ENCODE data around the gene COQ8B. TPM values are rescaled to one million over a fixed set of nuclear protein-coding genes. Genes with fewer than 3 reads are reported as not detected.
"Not testable (repeated sequence)": the region's sequence is repeated elsewhere in the genome, so short reads cannot be mapped to it uniquely, and the experiment has no call there.

COQ8B gene
- total RNA-seq (10 to 100 TPM; 45.4 to 78.8 TPM), polyA plus RNA-seq (10 to 100 TPM; 34.7 to 59.1 TPM)
- long read RNA-seq, donor 1, partial matches to known transcripts: 6 of 8 reads
- long read RNA-seq, donor 1, other reads (novel, unspliced or antisense): 0 of 8 reads
- long read RNA-seq, donor 2: 0 reads
- long read RNA-seq, donor 3, partial matches to known transcripts: 0 of 1 reads
- long read RNA-seq, donor 3, other reads (novel, unspliced or antisense): 0 of 1 reads
- long read RNA-seq, donor 4, partial matches to known transcripts: 0 of 3 reads
- long read RNA-seq, donor 4, other reads (novel, unspliced or antisense): 0 of 3 reads
- long read RNA-seq, donor 5, partial matches to known transcripts: 0 of 2 reads
- long read RNA-seq, donor 5, other reads (novel, unspliced or antisense): 0 of 2 reads

DNA sequence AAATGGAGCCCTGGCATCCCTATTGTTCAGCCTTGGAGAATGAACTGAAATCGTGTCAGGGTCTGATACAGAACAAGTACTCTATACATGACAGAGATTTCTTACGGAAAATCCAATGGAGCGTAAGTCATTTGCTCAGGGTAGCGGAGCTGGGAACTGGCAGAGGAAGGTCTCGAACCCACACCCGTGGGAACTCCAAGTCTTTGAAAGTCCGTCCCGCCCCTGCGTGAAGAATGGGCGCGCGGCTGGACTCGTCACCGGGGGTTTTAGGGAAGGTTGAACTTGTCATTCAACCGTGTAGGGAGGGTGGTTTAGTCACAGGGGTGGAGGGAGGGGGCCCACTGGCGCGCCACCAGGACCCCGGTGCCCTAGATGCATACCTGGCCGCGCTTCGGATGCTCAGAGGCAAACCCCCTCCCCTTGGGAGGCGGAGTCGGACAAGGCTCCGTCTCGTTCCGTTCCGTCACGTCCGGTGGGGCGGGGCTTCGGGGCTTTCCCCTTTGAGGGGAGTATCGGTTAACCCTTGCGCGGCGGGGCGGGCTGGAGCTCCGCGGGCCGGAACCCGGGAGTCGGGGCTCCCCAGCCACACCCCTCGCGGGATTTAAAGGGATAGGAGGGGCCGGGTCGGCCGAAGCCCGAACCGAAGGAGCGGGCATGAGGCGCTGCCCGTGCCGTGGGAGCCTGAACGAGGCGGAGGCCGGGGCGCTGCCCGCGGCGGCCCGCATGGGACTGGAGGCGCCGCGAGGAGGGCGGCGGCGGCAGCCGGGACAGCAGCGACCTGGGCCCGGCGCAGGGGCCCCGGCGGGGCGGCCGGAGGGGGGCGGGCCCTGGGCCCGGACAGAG lies at the start of gene COQ8B, which contains the start of gene ITPKC:
Gene COQ8B (minus strand): TSS at position 405 of the 843 bp plus-strand sequence. CDS start 2,254 bp downstream, outside the sequence.
Gene ITPKC (plus strand): TSS at position 631 of the 843 bp plus-strand sequence. CDS start 24 bp downstream, at position 655.
- WGBS, 2 donors: 0 to 1% methylated on average over 65 to 76 of the region's 76 CpGs
- Histone ChIP-seq H3K4me3 (peak within 1 kb of the TSS; percentile 79), H3K4me1 (ENCODE audit: control insufficient read depth in 5 of 5, insufficient read depth in 5 of 5, low read length in 5 of 5) (peaks cover 6 to 47% (median 20%) of the 10 kb centered on the region in 5 donors), H3K9ac (ENCODE audit: insufficient read depth in 1 of 2, low read length in 2 of 2) (peak within 1 kb of the TSS; percentile 92 to 94), H3K36me3 (ENCODE audit: control insufficient read depth in 4 of 4, insufficient read depth in 4 of 4, low read length in 4 of 4) (peaks cover 0 to 5% (median 0%) of the 10 kb centered on the region in 4 donors), H3K9me3 (ENCODE audit: control insufficient read depth in 4 of 4, insufficient read depth in 3 of 4, low read length in 3 of 4) (no peaks in the 10 kb centered on the region), H3K27me3 (ENCODE audit: control insufficient read depth in 3 of 3, insufficient read depth in 3 of 3, low read length in 2 of 3) (no peaks in the 10 kb centered on the region), H3K27ac (ENCODE audit: low read depth in 1 of 2, low read length in 1 of 2) (peak within 1 kb of the TSS; percentile 93 to 95)
- DNase-seq (peak; percentile 99), ATAC-seq (ENCODE audit: insufficient read depth, low FRiP score) (peak; percentile 76)
- TF ChIP-seq, protein P1, sequence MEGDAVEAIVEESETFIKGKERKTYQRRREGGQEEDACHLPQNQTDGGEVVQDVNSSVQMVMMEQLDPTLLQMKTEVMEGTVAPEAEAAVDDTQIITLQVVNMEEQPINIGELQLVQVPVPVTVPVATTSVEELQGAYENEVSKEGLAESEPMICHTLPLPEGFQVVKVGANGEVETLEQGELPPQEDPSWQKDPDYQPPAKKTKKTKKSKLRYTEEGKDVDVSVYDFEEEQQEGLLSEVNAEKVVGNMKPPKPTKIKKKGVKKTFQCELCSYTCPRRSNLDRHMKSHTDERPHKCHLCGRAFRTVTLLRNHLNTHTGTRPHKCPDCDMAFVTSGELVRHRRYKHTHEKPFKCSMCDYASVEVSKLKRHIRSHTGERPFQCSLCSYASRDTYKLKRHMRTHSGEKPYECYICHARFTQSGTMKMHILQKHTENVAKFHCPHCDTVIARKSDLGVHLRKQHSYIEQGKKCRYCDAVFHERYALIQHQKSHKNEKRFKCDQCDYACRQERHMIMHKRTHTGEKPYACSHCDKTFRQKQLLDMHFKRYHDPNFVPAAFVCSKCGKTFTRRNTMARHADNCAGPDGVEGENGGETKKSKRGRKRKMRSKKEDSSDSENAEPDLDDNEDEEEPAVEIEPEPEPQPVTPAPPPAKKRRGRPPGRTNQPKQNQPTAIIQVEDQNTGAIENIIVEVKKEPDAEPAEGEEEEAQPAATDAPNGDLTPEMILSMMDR (IDR thresholded peaks at IDR 0.05; ENCODE audit: control extremely low read depth, extremely low read depth): no peak

GRCh38 chr19:40766385-40766784 lies 49.7 kb upstream of the COQ8B start:
- H3K9me3 ChIP-seq (ENCODE audit: control insufficient read depth in 4 of 4, insufficient read depth in 3 of 4, low read length in 3 of 4); H3K9ac ChIP-seq (ENCODE audit: insufficient read depth in 1 of 2, low read length in 2 of 2); H3K4me1 ChIP-seq (ENCODE audit: control insufficient read depth in 5 of 5, insufficient read depth in 5 of 5, low read length in 5 of 5); DNase-seq; H3K27ac ChIP-seq (ENCODE audit: low read depth in 1 of 2, low read length in 1 of 2); H3K4me3 ChIP-seq; H3K27me3 ChIP-seq (ENCODE audit: control insufficient read depth in 3 of 3, insufficient read depth in 3 of 3, low read length in 2 of 3); ATAC-seq (ENCODE audit: insufficient read depth, low FRiP score): not testable (repeated sequence)
- 98% methylated on average over 13 of the region's 13 CpGs for WGBS, 2 donors
- peaks cover 31 to 50% (median 36%) of the 10 kb centered on the region in 4 donors for H3K36me3 ChIP-seq (ENCODE audit: control insufficient read depth in 4 of 4, insufficient read depth in 4 of 4, low read length in 4 of 4)

DNA sequence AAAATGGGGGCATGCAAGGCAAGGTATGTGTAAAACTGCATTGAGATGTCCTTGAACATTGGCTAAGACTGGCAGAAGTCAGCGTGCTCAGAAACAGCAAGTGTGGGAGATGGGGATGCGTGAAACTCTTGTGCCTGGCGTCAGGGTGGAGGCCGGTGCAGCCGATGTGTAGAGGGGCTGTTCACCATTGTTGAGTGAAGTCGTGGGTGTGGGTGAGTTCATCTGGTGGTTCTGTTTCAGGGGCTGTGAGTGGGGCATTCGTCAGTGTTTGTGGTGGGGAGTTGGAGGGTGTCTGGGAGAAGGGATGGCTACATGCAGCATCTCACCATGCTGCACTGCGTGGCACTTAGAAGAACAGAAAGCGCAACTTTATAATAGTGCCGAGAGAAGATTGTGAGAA lies 47.3 kb upstream of the COQ8B start:
- H3K9ac ChIP-seq (ENCODE audit: insufficient read depth in 1 of 2, low read length in 2 of 2): no peak overlapping the region
- no peak overlapping the region for H3K4me3 ChIP-seq
- no peak overlapping the region for H3K27ac ChIP-seq (ENCODE audit: low read depth in 1 of 2, low read length in 1 of 2)
- ATAC-seq (ENCODE audit: insufficient read depth, low FRiP score): no peak
- no peak for DNase-seq
- 88 to 93% methylated on average over 10 of the region's 10 CpGs for WGBS, 2 donors
- TF ChIP-seq, protein P1 (IDR thresholded peaks at IDR 0.05; ENCODE audit: control extremely low read depth, extremely low read depth): no peak
- no peaks in the 10 kb centered on the region for H3K9me3 ChIP-seq (ENCODE audit: control insufficient read depth in 4 of 4, insufficient read depth in 3 of 4, low read length in 3 of 4)
- H3K36me3 ChIP-seq (ENCODE audit: control insufficient read depth in 4 of 4, insufficient read depth in 4 of 4, low read length in 4 of 4): peaks cover 48 to 67% (median 52%) of the 10 kb centered on the region in 4 donors
- no peaks in the 10 kb centered on the region for H3K4me1 ChIP-seq (ENCODE audit: control insufficient read depth in 5 of 5, insufficient read depth in 5 of 5, low read length in 5 of 5)
- H3K27me3 ChIP-seq (ENCODE audit: control insufficient read depth in 3 of 3, insufficient read depth in 3 of 3, low read length in 2 of 3): no peaks in the 10 kb centered on the region

DNA sequence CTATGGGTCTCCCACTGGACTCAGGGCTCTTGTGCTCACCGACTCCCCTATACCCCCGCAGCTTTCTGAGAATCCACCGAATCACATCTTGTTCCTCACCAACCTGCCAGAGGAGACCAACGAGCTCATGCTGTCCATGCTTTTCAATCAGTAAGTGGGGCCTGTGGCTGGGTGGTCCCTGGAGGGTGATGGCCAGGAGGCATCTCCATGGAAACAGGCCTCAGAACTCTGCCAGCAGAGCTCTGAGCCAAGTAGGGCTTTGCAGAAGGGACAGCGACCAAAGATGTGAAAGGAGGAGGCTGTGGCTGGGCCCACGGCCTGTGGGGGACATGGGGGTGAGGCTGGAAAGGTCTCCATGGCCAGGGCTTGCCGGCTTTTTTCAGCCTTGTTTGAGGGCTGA lies 46.8 kb upstream of the COQ8B start:
- Histone ChIP-seq H3K27me3 (ENCODE audit: control insufficient read depth in 3 of 3, insufficient read depth in 3 of 3, low read length in 2 of 3) (no peaks in the 10 kb centered on the region), H3K4me3 (no peak overlapping the region), H3K9ac (ENCODE audit: insufficient read depth in 1 of 2, low read length in 2 of 2) (no peak overlapping the region), H3K4me1 (ENCODE audit: control insufficient read depth in 5 of 5, insufficient read depth in 5 of 5, low read length in 5 of 5) (no peaks in the 10 kb centered on the region), H3K27ac (ENCODE audit: low read depth in 1 of 2, low read length in 1 of 2) (no peak overlapping the region), H3K9me3 (ENCODE audit: control insufficient read depth in 4 of 4, insufficient read depth in 3 of 4, low read length in 3 of 4) (no peaks in the 10 kb centered on the region), H3K36me3 (ENCODE audit: control insufficient read depth in 4 of 4, insufficient read depth in 4 of 4, low read length in 4 of 4) (peaks cover 49 to 68% (median 52%) of the 10 kb centered on the region in 4 donors)
- DNase-seq (no peak), ATAC-seq (ENCODE audit: insufficient read depth, low FRiP score) (no peak)
- TF ChIP-seq, protein P1 (IDR thresholded peaks at IDR 0.05; ENCODE audit: control extremely low read depth, extremely low read depth): no peak
- WGBS, 2 donors: 90 to 95% methylated on average over 7 of the region's 7 CpGs
